ENCODE data around the gene TMEM120B.

The TMEM120B gene

DNA sequence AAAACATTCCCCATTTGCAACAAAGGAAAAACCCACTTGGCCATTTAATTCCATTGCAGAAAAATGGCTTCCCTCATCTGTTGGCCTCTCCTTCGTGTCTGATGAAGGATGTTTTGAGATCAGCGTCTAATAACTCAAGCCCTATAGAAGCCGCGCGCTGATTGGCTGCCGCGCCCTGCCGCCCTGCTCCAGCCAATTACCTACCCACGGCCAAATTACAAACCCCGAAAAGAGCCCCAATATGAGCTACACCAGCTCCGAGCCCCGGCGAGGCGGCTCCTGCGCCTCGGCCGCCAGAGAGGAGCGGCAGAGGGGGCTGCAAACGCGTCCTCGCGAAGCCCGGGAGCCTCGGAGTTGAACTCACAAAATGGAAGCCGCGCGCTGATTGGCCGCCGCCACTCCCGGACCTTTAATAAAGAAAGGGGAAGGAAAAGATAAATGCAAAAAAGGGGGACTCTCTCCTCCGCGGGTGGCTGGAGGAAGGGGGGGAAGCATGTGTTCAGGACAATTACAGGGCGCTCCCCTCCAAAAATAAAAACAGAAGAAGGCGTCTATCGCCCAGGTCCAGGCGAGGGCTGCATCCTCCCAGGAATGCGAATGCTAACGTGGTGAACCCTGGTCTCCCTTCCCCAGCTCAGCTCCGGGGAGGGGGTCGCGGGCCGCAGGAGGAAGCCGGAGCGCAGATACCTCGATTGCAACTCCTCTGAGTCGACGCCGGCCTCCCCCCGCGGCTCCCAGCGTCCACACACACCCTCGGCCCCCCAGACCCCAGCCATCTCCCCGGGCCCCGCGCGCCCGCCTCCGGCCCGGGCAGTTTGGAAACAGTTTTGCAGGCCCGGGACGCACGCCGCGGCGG is 90.5 kb downstream of the TMEM120B start:
- peak; percentile 80 to 83 for DNase-seq (ENCODE audit: low read depth in 2 of 2)

DNA sequence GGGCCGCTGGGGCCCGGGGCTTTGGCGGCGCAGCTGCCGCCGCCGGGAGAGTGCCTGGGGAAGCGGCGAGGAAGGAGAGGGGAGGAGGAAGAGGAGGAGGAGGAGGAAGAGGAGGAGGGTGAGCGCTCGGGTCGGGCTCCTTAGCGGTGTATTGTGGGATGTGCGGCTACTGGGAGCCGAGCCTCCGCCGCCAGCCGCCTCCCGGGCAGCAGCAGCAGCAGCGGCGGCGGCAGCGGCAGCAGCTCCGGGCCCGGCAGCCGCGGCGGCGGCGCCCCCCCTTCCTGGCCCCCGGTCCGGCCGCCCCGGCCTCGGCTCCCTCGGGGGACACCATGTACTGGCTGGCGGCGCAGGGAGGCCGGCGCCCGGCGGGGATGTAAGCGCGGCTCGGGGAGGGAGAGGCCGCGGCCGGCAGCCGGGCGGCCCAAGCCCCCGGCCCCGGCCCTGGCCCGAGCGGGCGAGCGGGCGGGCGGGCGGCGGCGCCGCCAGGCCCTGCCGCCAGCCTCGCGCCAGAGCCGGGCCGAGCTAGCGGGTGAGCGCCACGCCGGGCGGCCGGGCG is 91.4 kb downstream of the TMEM120B start, which contains the start of gene SETD1B:
Gene SETD1B, plus strand, starts transcription at position 149 of the 556 bp plus-strand sequence. CDS start 729 bp downstream, outside the sequence.
- peak in 1 of 2 donors; percentile 56 for DNase-seq (ENCODE audit: low read depth in 2 of 2)

DNA sequence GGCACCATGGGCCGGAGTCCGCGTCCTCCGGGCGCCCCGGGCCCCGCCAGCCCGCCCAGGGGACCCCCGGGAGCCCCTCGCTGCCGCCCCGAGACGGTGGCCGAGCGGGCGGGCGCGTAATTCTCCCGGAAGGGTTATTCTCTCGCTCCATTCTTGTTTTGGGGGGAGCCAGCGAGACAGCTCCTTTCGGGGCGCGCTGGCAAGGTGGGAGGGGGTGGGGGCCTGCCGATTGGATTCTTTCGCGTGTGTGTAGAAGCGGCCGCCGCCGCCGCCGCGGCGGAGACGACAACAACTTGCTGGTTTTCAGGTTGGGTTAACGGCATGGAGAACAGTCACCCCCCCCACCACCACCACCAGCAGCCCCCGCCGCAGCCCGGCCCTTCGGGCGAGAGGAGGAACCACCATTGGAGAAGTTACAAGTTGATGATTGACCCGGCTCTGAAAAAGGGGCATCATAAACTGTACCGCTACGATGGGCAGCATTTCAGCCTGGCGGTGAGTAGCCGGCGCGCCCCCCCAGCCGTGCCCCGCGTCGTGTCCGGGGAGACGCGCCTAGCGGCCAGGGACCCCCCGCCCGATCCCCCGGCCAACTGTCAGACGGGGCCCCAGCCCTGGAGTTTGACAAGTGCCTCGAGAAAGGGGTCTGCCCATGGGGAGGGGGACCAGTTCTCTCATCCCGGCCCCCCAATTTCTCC is 92.0 kb downstream of the TMEM120B start:
- peak in 1 of 2 donors; percentile 47 for DNase-seq (ENCODE audit: low read depth in 2 of 2)

DNA sequence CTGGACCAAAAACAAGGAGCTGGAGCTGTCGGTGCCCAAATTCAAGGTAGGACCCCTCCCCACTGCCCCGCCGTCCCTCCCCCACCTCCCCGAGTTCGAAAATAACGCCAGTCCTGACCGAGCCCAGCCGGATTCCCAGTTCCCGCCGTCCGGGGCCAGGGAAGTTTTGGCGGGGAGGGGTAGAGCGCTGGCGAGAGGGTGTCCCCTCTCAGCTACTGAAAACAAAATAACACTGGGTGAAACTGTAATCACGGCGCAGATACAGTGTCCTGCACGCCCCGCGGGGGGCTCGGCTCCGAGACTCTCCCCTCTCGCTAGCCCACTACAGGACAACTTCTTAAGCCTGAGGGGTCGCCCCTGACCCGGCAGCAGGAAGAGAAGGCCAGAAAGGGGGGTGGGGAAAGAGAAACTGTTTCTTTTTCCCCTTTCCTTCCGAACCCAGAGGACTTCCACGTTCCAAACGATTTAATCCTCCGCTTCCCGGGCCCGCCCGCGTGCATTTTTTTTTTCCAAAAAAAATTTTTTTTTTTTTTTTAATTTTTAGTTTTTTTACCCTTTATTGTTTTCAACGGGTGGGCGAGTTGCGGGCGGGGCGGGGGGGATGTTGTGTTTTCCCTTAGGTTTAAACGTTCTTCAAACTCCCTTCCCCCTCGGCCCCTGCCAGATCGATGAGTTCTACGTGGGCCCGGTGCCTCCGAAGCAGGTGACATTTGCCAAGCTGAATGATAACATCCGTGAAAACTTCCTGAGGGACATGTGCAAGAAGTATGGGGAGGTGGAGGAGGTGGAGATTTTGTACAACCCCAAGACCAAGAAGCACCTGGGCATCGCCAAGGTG is 92.8 kb downstream of the TMEM120B start:
- no peak for DNase-seq (ENCODE audit: low read depth in 2 of 2)

DNA sequence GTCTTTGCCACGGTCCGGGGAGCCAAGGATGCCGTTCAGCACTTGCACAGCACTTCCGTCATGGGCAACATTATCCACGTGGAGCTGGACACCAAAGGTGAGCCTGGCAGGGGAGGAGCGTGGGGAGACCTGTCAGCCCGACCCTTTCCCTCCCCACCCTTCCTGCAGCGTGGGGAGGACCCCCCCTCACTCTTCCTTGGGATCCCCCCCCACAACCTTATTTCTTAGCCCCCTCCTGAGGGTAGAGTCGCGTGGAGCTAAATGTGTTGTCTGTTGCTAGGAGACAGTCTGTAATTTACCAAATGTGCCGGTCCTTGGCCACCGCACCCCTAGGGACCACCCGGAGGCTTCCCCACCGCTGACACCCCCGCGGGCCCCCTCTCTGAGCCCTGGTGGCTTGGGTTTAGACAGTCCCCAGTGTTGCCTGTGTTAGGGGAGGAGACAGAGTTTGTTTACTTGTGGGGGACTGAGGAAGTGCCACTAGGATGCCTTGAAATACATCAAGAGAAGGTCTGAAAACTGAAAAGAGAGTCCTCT is 93.5 kb downstream of the TMEM120B start:
- DNase-seq (ENCODE audit: low read depth in 2 of 2), result no peak

DNA sequence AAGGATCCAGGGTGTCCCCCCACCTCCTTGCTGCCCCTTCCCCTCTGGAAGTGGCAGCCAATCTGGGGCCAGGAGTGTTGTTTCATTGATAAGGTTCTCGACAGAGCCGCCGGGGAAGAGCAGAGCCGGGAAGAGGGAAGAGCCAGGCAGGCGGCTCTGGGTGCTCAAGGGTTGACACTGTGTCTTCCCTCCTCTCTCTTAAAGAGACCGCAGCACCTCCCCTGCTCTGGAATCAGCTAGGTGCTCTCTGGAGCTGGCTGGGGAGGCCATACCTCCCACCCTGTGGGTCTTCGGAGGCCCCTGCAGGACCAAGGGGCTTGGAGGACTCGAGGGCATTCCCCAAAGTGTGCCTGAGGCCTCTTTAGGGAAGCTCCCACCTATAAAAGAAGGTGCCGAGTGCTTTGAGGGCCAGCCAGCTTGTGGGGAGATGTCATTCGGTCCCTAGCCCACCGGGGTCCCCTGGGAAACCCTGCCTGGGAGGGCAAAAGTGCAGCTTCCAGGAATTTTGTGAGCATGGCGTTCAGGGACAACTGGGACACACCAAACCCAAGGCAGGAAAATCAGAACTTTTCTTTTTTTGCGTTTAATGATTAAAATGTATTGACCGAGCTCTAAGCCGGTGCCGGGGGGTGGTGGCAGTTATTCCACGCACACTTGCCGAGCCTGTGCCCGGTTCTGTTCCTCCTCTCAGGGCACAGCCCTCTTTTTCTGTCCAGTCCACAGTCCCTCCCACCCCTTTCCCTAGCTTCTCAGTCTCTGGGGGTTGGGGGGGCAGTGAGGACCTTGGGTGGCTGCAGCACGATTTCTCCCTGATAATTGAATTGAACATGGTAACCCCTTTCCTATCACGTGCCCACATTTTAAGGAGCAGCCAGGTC is 94.2 kb downstream of the TMEM120B start:
- no peak for DNase-seq (ENCODE audit: low read depth in 2 of 2)

DNA sequence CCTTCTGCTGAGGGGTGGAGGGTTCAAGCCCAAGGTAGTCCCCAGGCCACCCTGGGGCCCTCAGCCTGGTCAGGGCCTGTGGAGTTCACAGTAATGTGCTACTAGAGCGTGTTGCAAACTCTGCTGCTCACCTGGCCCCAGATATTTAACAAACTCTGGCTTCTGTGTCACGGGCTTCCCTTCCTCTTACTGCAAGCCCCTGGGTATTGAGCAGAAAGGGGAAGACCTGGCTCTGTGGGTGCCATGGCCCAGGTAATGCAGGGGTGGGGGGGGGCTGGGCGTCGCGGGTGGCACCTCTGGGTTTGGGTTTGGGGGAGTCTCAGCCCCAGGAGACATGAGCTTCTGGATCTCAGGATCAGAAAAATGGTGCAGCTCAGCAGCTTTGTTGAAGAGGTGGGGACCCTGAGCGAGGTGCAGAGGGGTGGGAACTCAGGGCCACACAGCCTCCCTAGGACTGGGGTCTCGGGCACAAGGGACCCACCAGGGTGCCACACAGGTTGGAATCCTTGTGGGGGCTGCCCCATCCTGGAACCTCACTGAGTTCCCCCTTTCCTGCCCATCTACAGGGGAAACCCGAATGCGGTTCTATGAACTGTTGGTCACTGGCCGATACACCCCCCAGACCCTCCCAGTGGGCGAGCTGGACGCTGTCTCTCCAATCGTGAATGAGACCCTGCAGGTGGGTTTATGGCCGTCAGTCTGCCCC is 95.2 kb downstream of the TMEM120B start:
- no peak for DNase-seq (ENCODE audit: low read depth in 2 of 2)

DNA sequence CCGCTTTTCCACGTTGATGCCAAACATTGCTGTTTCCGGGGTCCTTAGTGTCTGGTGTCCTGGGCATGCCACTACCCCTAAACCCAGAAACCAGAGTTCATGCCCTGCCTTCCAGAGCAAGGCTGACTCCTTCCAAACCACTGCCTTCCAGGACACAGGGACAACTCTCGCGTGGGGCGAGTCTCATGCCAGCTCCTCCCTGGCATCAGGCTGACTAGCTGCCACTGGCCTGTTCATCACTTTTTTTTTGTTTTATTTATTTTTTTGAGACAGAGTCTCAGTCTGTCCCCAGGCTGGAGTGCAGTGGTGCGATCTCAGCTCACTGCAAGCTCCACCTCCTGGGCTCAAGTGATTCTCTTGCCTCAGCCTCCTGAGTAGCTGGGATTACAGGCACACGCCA is 96.1 kb downstream of the TMEM120B start:
- DNase-seq (ENCODE audit: low read depth in 2 of 2), result no peak

DNA sequence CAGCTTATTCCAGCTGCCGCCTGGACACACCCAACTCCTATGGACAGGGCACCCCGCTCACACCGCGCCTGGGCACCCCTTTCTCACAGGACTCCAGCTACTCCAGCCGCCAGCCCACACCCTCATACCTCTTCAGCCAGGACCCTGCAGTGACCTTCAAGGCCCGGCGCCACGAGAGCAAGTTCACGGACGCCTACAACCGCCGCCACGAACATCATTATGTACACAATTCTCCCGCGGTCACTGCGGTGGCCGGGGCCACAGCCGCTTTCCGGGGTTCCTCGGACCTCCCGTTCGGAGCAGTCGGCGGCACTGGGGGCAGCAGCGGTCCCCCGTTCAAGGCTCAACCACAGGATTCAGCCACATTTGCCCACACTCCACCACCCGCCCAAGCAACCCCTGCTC is 97.2 kb downstream of the TMEM120B start:
- no peak for DNase-seq (ENCODE audit: low read depth in 2 of 2)

DNA sequence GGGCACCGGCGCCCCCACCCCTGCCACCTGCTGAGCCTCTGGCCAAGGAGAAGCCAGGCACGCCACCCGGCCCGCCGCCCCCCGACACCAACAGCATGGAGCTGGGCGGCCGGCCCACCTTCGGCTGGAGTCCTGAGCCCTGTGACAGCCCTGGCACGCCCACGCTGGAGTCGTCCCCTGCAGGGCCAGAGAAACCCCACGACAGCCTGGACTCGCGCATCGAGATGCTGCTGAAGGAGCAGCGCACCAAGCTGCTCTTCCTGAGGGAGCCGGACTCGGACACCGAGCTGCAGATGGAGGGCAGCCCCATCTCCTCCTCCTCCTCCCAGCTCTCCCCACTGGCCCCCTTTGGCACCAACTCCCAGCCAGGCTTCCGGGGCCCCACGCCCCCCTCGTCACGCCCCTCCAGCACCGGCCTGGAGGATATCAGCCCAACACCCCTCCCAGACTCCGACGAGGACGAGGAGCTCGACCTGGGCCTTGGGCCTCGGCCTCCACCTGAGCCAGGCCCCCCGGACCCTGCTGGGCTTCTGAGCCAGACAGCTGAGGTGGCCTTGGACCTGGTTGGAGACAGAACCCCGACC is 97.8 kb downstream of the TMEM120B start:
- no peak for DNase-seq (ENCODE audit: low read depth in 2 of 2)

DNA sequence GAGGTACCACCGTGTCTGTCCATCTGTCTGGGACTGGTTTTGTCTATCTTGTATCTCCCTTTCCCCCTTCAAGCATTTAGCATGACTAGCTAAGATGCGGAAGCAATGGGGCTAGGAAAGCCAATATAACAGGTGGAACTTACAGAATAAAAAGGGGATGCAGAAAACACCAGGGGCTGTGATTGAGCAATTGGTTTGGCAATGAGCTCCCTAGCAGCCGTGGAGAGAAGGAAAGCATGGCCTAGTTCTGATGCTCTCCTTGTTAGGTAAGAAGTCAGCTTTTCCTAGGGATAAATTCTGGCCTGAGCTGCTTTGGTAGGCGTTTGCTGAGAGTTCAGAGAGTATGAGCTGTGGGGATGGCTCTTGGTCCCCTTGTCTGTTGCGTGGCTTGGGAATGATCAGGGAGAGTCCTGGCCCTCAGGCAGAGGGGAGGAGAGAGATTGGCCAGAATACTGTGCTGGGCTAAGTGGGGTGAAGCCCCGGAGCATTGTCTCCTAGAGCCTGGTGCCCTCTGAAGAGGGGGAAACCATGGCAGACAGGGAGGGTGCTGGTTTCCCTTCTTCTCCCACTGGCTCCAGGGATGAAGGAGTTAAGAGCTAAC is 98.4 kb downstream of the TMEM120B start:
- no peak for DNase-seq (ENCODE audit: low read depth in 2 of 2)

DNA sequence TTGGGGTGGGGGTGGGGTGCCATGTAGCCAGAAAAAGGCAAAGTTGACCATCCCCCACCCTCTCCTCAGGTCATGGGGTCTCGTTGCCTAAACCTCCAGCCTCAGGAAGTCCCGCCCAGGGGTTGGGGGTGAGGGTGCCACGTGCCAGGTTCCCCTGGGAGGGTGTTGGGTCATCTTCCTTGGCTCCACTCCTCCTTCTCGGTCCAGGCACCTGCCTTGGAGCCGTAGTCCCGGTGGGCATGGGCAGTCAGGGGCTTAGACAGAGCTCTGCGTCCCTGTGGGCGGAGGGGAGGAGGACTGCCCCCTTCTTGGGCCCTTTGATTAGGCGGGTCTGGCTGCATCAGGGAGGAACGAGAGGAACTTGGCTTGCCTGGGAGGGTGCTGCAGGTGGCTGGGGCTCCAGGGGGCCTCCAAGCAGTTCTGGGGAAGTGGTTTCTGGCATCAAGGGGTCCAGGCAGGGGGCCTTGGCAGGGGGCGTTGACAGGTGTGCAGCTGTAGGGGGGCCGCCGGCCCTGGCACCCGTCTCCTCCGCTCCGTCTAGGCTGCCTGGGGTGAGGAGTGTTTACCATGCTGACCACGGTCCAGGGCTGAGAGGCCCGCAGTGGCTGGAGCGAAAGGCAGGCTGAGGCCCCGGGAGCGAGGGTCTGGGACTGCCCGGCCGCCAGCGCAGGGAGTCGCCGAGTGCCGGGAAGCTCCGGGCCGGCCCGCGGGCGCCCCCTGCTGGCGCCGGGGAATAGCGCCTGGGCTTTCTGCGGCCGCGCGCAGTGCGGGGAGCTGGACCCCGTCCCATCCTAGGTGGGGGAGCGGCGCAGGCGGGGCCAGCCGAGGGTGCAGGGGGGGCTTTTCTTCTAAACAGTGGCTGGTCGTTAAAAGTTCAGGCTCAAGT is 99.1 kb downstream of the TMEM120B start:
- DNase-seq (ENCODE audit: low read depth in 2 of 2), result peak in 1 of 2 donors; percentile 71

DNA sequence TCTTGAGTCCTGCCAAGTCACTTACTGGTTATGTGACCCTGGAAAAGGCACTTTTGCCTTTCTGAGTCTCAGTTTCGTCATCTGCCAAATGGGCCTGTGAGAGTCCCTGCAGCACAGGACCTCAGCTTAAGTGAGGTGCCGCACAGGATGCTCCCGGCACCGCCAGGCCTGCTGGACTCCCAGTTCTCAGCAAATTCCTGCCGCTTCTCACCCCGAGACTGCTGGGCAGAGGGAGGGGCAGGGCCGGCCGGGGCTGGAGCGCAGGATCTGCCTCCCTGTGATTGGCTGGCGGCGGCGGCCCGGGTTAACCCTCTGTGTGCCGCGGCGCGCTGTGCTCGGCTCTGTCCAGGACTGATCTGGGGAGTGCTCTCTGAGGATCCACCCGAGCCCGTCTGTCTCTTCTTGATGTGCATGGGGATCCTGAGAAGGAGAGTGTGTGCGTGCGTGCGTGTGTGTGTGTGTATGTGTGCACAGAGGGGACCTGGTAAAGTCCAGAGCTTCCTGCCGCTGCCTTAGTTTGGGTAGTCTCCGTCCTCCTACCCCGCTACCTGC is 99.8 kb downstream of the TMEM120B start:
- no peak for DNase-seq (ENCODE audit: low read depth in 2 of 2)

DNA sequence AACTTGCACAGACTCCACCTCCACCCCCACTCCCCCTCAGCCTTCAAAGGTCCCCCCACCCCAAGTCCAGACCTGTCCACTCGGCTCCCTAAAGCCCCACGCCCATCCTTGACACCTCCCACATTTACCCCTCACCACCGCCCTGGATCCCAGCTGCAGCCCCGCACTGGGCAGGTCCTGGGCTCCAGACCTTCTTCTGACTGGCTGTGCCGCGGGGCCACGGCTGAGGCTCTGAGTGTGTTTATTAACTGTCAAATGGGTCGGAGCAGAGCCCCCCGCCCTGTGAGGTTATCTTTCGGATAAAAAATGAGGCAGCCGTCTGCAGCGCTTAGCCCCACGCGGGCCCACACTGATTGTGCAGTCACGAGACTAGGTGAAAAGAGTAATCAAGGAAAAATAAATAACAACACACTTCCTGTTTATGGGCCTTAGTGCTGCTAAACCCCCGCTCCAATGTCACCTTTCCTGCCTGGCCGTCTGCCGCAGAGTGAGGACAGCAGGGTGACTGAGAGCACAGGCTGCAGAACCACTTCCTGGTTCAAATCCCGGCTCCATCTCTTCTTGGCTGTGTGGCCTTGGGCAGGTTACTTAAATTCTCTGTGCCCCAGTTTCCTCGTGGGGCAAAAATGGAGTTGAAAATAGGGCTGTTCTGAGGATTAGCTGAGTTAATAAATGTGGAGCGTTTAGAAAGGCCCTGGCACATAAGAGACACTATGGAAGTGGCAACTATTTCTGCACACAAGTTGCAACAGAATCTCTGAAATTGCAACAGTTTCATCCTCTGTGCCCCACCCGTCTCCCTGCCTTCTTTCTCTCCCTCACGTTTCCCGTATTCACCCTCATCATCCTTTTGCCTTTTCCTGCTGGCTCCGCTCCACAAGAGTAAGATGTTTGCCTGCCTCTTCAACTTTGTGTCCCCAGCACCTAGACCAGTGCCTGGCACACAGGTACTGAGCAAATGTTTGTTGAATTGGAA is 100.7 kb downstream of the TMEM120B start:
- DNase-seq (ENCODE audit: low read depth in 2 of 2), result no peak

DNA sequence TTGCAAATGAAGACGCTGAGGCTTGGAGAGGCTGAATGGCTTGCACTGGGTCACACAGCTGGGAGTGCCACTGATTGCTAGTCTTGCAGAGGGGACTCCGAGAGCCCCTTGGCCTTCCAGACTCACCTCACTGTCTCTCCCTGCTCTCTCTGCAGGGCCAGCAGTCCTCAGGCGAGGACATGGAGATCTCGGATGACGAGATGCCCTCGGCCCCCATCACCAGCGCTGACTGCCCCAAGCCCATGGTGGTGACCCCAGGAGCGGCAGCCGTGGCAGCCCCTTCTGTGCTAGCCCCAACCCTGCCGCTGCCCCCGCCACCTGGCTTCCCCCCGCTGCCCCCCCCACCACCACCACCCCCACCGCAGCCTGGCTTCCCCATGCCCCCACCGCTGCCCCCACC is 101.4 kb downstream of the TMEM120B start:
- no peak for DNase-seq (ENCODE audit: low read depth in 2 of 2)

DNA sequence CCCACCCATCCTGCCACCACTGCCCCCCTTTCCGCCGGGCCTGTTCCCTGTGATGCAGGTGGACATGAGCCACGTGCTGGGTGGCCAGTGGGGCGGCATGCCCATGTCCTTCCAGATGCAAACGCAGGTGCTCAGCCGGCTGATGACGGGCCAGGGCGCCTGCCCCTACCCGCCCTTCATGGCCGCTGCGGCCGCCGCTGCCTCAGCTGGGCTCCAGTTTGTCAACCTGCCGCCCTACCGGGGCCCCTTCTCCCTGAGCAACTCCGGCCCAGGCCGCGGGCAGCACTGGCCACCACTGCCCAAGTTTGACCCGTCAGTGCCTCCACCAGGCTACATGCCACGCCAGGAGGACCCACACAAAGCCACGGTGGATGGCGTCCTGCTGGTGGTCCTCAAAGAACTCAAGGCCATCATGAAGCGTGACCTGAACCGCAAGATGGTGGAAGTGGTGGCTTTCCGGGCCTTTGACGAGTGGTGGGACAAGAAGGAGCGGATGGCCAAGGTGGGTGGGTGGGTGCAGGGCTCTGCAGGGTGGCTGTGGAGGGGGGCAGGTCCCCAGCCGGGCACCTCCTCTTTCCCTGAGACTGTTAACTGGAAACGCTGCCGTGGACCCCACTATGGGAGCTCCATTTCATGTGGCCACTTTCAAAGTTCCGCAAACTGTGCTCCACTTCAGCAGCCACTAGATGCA is 102.0 kb downstream of the TMEM120B start:
- no peak for DNase-seq (ENCODE audit: low read depth in 2 of 2)
